Left hindlimb (tissue), 1 donor: ENCODE measurements around the gene RHOH.
"Not testable (repeated sequence)": the region's sequence is repeated elsewhere in the genome, so short reads cannot be mapped to it uniquely, and the experiment has no call there.

ENCODE experiments used
- DNase-seq: peaks from one replicate; pipeline ENCODE4 v3.0.0-alpha.2; 2018

RHOH gene

DNA sequence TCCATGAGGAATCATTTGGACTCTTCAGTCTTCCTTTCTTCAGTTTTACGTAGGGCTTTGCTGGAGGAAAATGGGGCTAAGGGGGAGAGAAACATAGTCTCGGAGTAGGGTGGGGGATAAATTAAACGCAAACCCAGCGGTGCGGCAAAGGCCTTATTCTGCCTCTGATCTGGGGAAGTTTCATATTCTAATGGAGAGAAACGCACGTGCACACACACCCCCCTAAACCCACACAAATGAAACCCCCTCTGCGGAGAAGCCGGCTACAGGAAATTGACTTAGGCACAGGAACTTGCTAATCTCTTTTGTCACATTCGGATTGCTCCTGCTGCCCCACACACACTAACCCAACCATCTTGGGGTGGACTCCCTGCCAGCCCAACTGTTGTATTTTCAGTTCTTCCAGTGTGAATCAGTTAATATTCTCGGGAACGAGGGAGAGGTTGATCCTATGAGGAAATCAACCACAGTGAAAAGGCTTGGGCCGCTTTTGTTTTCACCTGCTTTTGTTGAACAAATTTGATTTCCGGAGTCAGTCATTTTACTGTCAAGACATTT is at the start of gene RHOH:
Gene RHOH, plus strand, starts transcription at position 308 of the 558 bp plus-strand sequence. CDS start 46,356 bp downstream, outside the sequence.
- DNase-seq = no peak

- not testable (repeated sequence) for DNase-seq
Observed at GRCh38 chr4:40147490-40147889, 49.3 kb upstream of the RHOH start.

DNA sequence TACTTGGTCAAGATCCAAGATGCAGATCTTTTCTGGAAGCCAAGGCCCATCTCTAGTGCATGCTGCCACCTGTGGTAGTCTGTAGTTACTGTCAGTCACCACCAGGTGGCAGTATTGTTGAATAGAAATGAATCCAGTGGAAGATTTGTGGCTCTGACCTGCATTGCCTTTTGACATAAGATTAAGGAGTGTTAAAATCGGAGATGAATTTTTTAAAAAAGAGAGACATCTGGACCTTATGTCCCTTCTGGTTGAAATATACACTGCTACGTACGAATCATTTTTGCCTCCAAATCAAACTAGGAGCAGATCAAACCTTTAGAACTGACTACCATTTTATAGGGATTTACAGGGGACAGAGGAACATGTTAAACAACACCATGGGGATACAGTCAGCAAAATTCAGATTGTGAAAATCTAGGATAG is 46.9 kb upstream of the RHOH start:
- DNase-seq = no peak

- DNase-seq = no peak
Observed at GRCh38 chr4:40150932-40151331, 45.9 kb upstream of the RHOH start.

DNA sequence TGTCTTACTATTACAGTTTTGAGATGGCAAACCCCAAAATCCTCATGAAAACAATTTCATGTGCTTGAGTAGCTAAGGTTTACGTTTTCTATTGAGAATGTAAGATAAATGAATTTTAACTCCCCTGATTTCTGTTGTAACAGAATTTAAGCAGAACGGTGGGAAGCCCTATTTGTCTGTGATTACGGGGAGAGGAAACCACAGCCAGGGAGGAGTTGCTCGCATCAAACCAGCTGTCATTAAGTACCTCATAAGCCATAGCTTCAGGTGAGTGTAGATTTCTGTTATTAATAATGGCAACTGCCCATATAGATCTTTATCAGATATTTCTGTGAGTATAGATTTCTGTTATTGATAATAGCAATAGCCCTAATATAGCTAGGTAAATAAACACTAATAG is 44.2 kb upstream of the RHOH start:
- no peak for DNase-seq

DNA sequence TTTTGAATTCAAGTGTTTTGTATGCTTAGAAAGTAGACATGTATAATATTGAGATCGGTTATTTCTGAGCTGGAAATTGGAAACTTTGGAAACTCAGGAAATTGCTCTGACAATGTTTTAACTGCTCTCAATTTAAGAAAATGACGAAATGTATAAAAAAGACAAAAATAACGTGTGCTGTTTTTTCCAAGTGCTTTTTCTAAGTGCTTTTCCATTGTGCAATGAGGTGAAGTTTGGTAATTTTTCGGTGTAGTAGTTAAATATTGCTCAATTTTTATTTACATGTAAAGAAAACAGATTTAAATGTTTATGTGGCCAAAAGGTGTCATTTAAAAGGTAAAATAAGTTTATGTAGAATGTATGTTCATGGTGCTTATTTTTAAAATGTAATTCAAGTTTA is 39.4 kb upstream of the RHOH start:
- DNase-seq = no peak

- DNase-seq = no peak
Observed at GRCh38 chr4:40160258-40160657, 36.6 kb upstream of the RHOH start.

DNA sequence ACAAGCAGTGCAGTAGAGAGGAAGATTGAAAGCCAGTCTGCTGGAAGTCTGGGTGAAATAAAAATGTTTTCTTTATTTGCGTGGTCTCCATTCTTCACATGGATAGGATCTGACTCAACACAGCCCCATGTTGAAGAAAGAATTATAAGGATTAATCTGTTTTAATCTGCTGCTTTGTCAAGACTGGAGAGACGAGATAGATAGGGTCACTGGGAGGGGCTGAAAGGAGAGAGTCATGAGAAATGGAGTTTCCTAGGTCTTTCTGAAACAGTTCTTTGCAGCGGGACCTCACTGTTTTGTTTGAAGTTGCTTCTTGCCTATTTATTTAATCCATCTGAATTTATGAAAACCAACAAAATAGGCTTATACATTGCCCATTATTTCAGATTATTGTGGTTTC is 32.4 kb upstream of the RHOH start:
- DNase-seq = no peak

GRCh38 chr4:40165916-40166315 is 30.9 kb upstream of the RHOH start:
- DNase-seq = no peak

- DNase-seq = no peak
Observed at GRCh38 chr4:40168070-40168469, 28.8 kb upstream of the RHOH start.

DNA sequence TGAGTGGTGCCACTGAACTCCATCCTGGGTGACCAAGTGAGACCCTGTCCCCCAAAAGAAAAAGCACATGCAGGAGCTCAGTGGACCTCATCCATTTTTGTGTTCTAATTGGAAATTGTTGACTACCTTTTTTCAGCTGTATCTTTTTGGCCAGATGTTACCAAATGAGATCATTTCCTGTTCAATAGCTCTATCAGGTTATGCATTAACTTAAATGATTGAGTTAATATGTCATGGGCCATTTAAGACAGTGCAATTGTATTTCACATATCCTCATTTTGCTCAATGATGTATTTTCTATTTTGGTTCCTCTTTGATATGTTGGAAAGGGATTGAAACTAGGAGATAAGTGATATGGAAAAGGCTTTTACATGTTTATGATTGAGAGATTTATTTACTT is 26.2 kb upstream of the RHOH start:
- DNase-seq = no peak

DNA sequence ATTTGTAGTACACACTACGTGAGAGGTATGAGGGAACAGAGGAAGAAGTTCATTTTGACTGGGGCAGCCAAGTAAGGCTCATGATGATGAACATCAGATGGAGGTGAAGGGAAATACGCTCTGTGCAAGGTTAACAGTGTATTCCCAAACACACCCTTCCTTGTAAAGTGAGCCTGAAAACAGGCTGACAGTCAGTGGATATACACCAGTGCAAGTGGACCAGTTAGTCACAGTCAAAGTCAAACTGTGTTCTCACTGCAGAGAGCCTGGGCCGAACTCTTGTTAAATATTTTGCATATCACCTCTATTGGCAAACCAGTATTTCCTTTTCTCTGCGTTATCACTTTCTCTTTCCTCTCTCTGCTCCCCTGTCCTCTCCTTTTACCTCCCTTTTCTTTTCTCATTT is 23.4 kb upstream of the RHOH start:
- no peak for DNase-seq

GRCh38 chr4:40176602-40177001 is 20.2 kb upstream of the RHOH start:
- no peak for DNase-seq

DNA sequence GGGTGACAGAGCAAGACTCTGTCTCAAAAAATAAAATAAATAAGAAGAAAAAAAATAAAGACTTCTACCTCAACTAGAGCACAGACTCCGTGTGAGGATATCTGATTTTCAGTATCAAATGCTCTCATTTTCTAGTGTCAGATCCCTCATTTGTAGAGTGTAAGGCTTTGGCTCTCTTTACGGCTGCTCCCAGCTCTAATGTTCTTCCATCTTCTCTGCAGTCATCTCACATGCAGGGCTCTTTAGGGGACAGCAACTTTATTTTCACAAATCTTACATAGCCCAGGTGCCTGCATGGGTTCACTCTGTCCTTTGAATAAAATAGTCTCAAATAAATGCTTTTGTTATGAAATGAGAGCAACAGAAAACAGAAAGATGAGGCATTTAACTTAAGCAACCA is 19.2 kb upstream of the RHOH start:
- DNase-seq = no peak

DNA sequence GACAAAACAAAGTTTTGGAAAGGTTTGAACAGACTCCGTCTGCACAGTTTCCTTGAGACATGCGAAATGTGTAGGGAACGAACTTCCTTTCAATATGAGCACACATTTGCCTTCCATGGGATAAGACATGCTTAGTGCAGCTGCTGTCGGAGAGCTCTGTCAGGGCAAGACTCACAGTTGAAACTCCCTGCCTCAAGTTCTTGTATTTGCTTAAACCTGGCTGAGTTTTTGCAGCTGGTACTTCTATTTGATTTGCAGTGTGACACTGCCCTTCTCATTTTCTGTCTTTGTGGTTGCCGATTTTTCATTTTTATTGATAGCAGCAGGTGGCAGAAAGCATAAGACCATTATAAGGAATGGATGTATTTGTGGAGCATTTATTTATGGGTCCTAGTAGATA is 18.2 kb upstream of the RHOH start:
- DNase-seq = no peak

GRCh38 chr4:40179360-40179759 is 17.5 kb upstream of the RHOH start:
- DNase-seq = no peak

DNA sequence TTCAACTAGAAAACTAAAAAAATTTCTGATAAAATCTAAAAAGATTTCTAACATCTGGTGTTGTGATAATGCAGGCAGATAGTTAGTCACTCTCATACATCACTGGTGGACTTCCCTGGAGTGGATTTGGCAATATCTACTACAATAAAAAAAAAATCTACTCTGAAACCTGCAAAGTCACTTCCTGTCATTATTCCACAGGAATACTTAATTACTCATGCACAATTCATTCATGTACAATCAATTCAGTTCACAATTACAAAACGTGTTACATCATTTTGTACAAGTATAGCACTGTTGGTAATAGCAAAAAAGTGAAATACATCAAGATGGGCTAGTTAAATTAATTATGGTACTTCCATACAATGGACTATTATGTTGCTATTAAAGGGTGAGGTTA is 16.5 kb upstream of the RHOH start:
- no peak for DNase-seq

- DNase-seq = no peak
Observed at GRCh38 chr4:40182001-40182400, 14.8 kb upstream of the RHOH start.

- no peak for DNase-seq
Observed at GRCh38 chr4:40182954-40183353, 13.9 kb upstream of the RHOH start.

- no peak for DNase-seq
Observed at GRCh38 chr4:40183615-40184411, 13.0 kb upstream of the RHOH start.

GRCh38 chr4:40185830-40186664 is 10.8 kb upstream of the RHOH start:
- DNase-seq = no peak

GRCh38 chr4:40186665-40187014 is 10.2 kb upstream of the RHOH start:
- no peak for DNase-seq

- DNase-seq = no peak
Observed at GRCh38 chr4:40187386-40187906, 9.4 kb upstream of the RHOH start.

- no peak for DNase-seq
Observed at GRCh38 chr4:40190019-40190418, 6.8 kb upstream of the RHOH start.
